Breast epithelium (tissue), 3 donors: Measurements from ENCODE around the gene UGT1A4.

Source experiments
- CTCF ChIP-seq, 3 donors: fragments of 450-650 bp; IDR thresholded peaks; one replicate each; pipeline ENCODE4 v1.5.1; 2016 to 2017; ENCODE audit warnings: antibody characterized with exemption in 3 of 3, mild to moderate bottlenecking in 3 of 3, moderate library complexity in 3 of 3
- POLR2A ChIP-seq: fragments of 450-650 bp; IDR thresholded peaks from one replicate; pipeline ENCODE4 v1.6.1; 2016; ENCODE audit warnings: antibody characterized with exemption, mild to moderate bottlenecking, moderate library complexity
- POLR2AphosphoS5 ChIP-seq, 3 donors: sonication (generic); formaldehyde crosslinking; IDR thresholded peaks; one replicate each; pipeline ENCODE4 v1.6.1; 2017; ENCODE audit warnings: antibody characterized with exemption in 3 of 3

- TF ChIP-seq POLR2AphosphoS5 (IDR thresholded peaks at IDR 0.05) (no peak), CTCF (IDR thresholded peaks at IDR 0.05) (no peak), POLR2A (no peak)
Observed at GRCh38 chr2:233707940-233708644, 10.4 kb upstream of the UGT1A4 start.
